Keratinocyte (primary cell): ENCODE data around the gene MAGEA3.

ENCODE experiments used
- CTCF ChIP-seq, 3 experiments: IDR thresholded peaks in 1 of 3; conservative IDR thresholded peaks in 1 of 3; optimal IDR thresholded peaks in 1 of 3; 2 replicates in 2 of 3; 3 replicates in 1 of 3; pipeline versions ENCODE3 to v1.5.1; 2011; ENCODE audit warnings: low read length in 3 of 3, mild to moderate bottlenecking in 3 of 3, moderate library complexity in 2 of 3, control low read depth in 1 of 3, inconsistent platforms in 1 of 3; ENCODE audit not compliant: insufficient read depth in 2 of 3; ENCODE audit errors: extremely low read depth in 1 of 3
- EZH2 ChIP-seq: IDR thresholded peaks from one replicate; pipeline ENCODE4 v1.6.1; 2012; ENCODE audit warnings: inconsistent platforms, mild to moderate bottlenecking, low read length, moderate library complexity

- TF ChIP-seq CTCF (optimal IDR thresholded peaks at IDR 0.05 in 1 of 3, IDR thresholded peaks at IDR 0.05 in 1 of 3, conservative IDR thresholded peaks at IDR 0.05 in 1 of 3; ENCODE audit: extremely low read depth in 1 of 3, insufficient read depth in 2 of 3, low read length in 3 of 3): no peak
- no peak for TF ChIP-seq EZH2
These were observed 24.5 kb upstream of the MAGEA3 start for GRCh38 chrX:152674135-152674534.
